ENCODE results near the gene CPNE7.
"Not testable (repeated sequence)": the region's sequence is repeated elsewhere in the genome, so short reads cannot be mapped to it uniquely, and the experiment has no call there.

The CPNE7 gene

GRCh38 chr16:89567656-89568594 lies 7.6 kb upstream of the CPNE7 start:
- DNase-seq (ENCODE audit: low read depth) = no peak

GRCh38 chr16:89569506-89570341 lies 5.8 kb upstream of the CPNE7 start:
- no peak for DNase-seq (ENCODE audit: low read depth)

GRCh38 chr16:89570342-89570923 lies 5.1 kb upstream of the CPNE7 start:
- no peak for DNase-seq (ENCODE audit: low read depth)

- not testable (repeated sequence) for DNase-seq (ENCODE audit: low read depth)
Measured at GRCh38 chr16:89570983-89571598, 4.5 kb upstream of the CPNE7 start.

GRCh38 chr16:89571636-89572035 lies 3.9 kb upstream of the CPNE7 start:
- DNase-seq (ENCODE audit: low read depth) = no peak

- DNase-seq (ENCODE audit: low read depth) = no peak
Measured at GRCh38 chr16:89572073-89572484, 3.5 kb upstream of the CPNE7 start.

- DNase-seq (ENCODE audit: low read depth) = no peak
Measured at GRCh38 chr16:89572485-89573205, 2.9 kb upstream of the CPNE7 start.

- DNase-seq (ENCODE audit: low read depth) = no peak
Measured at GRCh38 chr16:89573826-89574680, 1.5 kb upstream of the CPNE7 start.

GRCh38 chr16:89574681-89575246 lies 794 bp upstream of the CPNE7 start:
- DNase-seq (ENCODE audit: low read depth) = no peak

GRCh38 chr16:89576153-89577054 lies 846 bp downstream of the CPNE7 start:
- no peak for DNase-seq (ENCODE audit: low read depth)

- no peak for DNase-seq (ENCODE audit: low read depth)
Measured at GRCh38 chr16:89577055-89577759, 1.6 kb downstream of the CPNE7 start.

- no peak for DNase-seq (ENCODE audit: low read depth)
Measured at GRCh38 chr16:89579351-89579750, 3.8 kb downstream of the CPNE7 start.

GRCh38 chr16:89581045-89581695 lies 5.6 kb downstream of the CPNE7 start:
- no peak for DNase-seq (ENCODE audit: low read depth)

GRCh38 chr16:89581861-89582563 lies 6.5 kb downstream of the CPNE7 start:
- no peak for DNase-seq (ENCODE audit: low read depth)

- DNase-seq (ENCODE audit: low read depth) = no peak
Measured at GRCh38 chr16:89582614-89583196, 7.1 kb downstream of the CPNE7 start.

GRCh38 chr16:89583197-89583894 lies 7.8 kb downstream of the CPNE7 start:
- DNase-seq (ENCODE audit: low read depth) = no peak
